SU-DHL-6 (cell line): ENCODE measurements around the gene RAC2.

Experiments
- EZH2phosphoT487 ChIP-seq: fragments of 200-600 bp; sonication (generic), shearing (Covaris generic); conservative IDR thresholded peaks from 2 replicates; pipeline ENCODE4 v1.6.1; 2018; ENCODE audit warnings: mild to moderate bottlenecking, antibody characterized with exemption, low read length, moderate library complexity, mixed read lengths
- TF ChIP-seq, protein P1 (sequence below): fragments of 200-600 bp; sonication (generic); IDR thresholded peaks from one replicate; pipeline ENCODE4 v1.5.1; 2017; ENCODE audit warnings: antibody characterized with exemption, mild to moderate bottlenecking, low read length, moderate library complexity; ENCODE audit not compliant: insufficient read depth, poor library complexity, severe bottlenecking

DNA sequence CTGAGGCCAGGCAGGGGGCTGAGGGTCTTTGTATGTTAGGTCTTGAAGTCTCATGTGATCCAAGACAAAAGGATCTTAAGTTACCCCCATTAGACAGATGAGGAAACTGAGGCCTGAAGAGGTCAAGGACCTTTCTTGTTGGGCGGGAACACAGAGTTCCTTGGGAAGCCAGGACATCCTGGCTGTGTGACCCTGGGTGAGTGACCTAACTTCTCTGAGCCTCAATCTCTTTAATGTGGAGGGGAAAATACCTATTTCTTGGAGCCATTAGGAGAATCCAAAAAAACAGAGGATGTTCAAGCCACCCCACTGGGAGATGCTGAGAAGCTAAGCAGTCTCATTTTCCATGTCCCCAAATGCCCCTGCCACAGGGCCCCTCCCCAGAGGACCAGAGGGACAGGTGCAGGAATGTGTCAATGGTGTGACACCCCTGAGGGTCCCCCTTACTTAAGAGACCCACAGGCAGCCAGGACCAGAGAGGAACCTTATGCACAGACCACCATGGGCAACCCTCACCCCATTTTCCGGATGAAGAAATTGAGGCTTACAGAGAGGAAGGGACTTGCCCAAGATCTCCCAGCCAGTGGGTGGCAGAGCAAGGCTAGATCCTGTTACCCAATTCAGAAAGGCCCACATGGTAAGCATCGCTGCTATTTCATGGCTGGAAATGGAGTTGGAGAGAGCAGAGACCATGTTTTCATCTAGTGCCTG lies 8.0 kb downstream of the RAC2 start:
- TF ChIP-seq, protein P1, sequence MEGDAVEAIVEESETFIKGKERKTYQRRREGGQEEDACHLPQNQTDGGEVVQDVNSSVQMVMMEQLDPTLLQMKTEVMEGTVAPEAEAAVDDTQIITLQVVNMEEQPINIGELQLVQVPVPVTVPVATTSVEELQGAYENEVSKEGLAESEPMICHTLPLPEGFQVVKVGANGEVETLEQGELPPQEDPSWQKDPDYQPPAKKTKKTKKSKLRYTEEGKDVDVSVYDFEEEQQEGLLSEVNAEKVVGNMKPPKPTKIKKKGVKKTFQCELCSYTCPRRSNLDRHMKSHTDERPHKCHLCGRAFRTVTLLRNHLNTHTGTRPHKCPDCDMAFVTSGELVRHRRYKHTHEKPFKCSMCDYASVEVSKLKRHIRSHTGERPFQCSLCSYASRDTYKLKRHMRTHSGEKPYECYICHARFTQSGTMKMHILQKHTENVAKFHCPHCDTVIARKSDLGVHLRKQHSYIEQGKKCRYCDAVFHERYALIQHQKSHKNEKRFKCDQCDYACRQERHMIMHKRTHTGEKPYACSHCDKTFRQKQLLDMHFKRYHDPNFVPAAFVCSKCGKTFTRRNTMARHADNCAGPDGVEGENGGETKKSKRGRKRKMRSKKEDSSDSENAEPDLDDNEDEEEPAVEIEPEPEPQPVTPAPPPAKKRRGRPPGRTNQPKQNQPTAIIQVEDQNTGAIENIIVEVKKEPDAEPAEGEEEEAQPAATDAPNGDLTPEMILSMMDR = no peak
- TF ChIP-seq EZH2phosphoT487 = no peak
